EH (cell line): ENCODE results near the gene TPPP.

ENCODE experiments used
- DNase-seq: peaks from one replicate; pipeline ENCODE4 v3.0.0-alpha.2; 2015; ENCODE audit warnings: low read depth

The TPPP gene

DNA sequence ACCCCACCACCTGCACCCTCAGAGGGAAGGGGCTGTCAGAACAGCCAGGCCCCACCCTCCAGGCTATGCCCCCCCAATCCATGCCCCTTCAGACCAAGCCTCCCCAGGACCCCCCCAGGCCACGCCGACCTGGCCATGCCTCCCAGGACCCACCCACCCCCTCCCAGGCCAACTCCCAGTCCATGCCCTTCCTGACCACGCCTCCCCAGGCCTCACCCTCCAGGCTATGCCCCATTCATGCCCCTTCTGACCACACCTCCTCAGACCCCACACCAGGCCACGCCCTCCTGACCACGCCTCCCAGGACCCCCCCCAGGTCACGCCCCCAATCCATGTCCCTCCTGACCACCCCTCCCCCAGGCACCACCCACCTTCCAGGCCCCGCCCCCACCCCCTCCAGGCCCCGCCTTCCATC lies 27.6 kb downstream of the TPPP start:
- no peak for DNase-seq

GRCh38 chr5:664994-665360 lies 28.2 kb downstream of the TPPP start:
- DNase-seq, result no peak

DNA sequence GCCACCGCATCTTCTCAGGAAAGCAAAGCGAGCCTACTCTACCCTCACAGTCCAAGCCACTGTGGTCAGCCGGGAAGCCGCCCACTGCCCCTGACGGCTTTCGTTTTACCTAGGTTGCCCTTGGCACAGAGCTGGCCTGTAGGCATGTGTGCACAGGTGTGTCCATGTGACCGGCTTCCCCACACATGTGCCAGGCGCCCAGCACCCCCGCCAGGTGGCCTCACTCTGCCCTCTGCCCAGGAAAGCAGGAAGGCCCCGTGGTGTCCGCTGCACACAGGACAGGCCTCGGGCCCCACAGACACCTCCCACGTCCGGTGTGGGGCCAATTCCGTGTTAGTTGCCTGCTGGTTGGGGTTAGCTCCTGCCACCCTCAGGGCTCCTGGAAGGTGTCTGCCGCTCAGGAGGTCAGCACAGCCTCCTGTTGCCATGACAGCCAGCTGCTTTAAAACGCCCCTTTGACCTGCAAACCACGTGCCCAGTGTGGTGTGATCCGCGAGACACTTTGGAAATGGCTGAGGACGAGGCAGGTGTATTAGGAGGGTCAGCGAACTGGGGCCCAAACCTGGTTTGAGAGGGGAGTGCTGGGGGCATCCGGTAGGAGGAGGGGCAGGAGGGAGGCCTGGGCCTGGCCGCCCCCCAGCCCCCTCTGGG lies 28.7 kb downstream of the TPPP start:
- DNase-seq, result no peak

GRCh38 chr5:663436-664342 lies 29.5 kb downstream of the TPPP start:
- DNase-seq, result no peak

- DNase-seq, result no peak
Measured at GRCh38 chr5:662751-663435, 30.3 kb downstream of the TPPP start.

- DNase-seq, result no peak
Measured at GRCh38 chr5:661891-662750, 31.0 kb downstream of the TPPP start.

DNA sequence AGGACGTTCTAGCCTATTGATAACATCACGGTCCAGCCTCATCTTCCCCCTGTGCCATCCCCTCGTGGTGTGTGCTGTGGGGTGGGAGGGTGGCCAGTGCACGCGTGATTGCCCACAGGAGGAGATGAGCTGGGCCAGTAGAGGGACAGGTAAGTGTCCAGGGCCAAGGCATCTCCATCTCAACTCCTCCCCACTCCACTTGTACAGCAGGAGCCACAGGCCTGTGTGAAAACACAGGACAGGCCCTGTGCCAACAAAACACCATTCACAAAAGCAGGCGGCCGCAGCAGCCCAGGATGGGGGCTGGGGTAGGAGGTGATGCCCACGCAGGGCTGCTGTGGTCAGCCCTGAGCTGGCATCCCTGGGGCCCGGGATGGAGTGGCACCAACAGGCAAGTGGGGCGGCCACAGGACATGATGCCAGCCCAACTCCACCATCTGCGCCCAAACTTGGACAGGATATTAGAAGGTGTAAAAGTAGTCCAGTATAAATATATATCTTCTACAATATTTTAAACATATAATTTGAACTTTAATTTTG lies 32.6 kb downstream of the TPPP start:
- DNase-seq, result no peak

DNA sequence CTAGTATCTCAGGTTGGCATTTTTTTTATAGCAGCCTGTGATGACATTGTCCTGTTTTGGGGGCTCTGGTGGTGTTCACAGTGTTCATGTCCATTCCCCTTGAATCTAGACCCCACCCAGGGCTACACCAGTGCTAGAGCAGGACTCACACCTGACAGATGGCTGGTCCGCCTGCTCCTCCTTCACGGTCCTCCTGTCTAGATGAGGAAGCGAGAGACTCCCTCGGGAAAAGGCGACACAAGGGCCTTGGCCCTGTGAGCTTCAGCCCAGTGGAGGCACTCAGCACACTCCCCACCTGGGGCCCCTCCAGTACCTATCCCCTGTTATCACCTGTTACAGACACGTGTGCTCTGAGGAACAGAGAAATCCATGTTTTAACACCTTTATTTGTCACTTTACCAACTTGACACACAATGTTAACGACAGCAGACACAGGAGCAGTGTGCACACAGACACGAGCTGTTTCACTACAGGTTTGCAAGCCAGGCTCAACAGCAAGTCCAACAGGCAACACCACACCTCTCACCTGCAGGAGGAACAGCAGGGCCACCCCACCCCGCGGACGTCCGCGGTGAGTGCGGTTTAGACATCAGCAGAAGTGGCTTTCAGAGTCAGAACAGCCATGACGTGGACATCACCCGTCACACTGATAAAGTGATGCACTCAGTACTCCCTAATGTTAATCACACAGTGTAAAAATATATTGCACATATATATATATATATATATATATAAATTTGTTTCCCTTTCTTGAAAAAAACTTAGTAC lies 33.5 kb downstream of the TPPP start:
- DNase-seq, result no peak

DNA sequence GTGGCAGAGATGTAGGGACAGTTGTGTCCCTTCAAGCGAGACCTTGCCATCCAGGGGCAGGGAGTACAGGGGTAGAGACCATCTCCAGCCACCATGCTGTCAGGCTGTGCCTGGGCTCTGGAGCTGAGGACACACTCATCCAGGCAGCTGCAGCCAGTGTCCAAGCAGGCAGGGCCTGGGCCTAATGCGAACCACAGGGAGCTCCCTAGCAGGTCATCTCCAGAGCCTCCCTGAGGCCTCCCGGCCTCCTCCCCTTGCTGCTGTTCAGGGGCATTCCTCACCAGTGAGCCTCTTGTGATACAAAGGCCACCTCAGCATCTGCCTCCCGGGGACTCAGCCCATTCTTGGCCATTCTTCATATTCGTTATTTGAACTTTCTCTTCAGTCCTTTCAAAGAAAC lies 35.0 kb downstream of the TPPP start:
- no peak for DNase-seq

GRCh38 chr5:657570-657969 lies 35.6 kb downstream of the TPPP start:
- DNase-seq, result peak; percentile 61

GRCh38 chr5:655406-655805 lies 37.7 kb downstream of the TPPP start:
- no peak for DNase-seq

DNA sequence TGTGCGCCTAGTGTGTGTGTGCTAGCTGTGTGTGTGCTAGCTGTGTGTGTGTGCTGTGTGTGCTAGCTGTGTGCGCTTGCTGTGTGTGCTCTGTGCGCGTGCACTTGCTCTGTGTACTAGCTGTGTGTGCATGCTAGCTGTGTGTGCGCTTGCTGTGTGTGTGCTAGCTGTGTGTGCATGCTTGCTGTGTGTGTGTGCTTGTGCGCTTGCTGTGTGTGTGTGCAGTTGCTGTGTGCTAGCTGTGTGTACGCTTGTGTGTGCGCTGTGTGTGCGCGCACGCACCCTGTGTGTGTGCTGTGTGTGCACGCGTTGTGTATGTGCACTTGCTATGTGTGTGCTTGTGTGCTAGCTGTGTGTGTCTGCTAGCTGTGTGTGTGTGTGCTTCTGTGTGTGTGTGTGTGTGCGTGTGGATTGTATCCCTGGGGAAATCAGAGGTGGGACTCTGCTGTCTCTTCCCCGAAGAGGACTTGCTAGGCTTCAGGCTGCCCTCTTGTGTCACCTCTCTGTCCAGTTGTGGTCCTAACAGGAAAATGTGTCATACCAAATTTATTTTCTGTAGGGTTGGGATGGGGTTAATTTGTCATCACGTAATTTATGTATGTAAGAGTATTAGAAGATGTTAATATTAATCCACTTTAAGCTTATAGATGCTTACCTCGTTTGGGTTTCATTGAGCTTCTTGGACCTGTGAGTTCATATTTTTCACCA lies 38.9 kb downstream of the TPPP start:
- DNase-seq, result no peak

DNA sequence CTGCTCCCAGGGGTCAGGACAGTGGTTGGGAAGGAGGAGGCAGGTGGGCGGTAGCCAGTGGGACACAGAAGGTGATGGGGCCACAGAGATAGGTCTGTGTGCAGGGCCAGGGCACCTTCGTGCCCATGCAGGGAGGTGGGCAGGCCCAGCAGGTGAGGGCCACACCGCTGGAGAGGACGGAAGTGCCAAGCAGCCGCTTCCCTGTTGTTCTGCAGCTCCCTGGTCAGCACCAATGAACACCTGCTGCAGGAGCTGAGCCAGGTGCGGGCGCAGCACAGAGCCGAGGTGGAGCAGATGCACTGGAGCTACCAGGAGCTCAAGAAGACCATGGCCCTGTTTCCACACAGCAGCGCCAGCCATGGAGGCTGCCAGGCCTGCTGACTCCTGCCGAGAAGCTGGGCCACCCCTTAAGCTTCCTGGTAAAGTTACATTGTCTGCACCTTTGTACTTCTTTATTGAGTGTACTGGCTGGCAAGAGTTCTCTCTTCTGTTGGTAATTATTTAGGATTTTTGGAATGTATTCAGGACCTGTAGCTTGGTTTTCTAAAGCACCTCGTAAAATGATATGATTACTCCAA lies 40.3 kb downstream of the TPPP start:
- DNase-seq, result no peak

- no peak for DNase-seq
Measured at GRCh38 chr5:652023-652515, 41.1 kb downstream of the TPPP start.

DNA sequence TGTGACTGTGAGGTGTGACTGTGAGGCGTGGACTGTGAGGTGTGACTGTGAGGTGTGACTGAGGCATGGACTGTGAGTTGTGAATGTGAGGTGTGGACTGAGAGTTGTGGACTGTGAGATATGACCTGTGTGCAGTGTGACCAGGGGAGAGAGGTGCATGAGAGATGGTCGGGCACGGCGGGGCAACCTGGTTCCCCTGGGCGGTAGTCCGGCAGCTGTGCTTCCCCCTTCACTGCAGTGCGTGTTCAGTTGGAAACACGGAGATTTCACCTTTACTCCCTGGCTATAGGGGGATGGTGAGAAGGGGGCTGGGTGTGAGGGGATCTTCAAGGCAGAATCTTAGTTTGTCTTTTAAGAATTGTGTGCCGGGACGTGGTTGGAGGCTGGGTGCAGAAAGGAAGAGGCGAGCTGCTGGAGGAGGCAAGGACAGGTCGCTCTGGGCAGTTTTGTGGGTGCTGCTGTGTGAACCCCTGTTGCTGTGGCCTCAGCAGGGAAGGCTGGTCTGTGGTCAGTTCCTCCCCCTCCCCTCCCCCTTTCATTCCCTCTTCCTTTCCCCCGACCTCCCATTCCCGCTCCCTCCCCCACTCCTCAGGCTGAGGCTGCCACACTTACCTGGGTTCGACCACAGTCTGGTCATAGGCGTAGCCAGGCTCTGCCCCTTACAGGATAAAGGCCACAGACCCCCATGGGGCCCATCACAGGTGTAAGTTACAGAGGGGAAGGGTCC lies 41.7 kb downstream of the TPPP start:
- DNase-seq, result no peak

- DNase-seq, result no peak
Measured at GRCh38 chr5:647727-648126, 45.4 kb downstream of the TPPP start.

- DNase-seq, result no peak
Measured at GRCh38 chr5:647311-647710, 45.8 kb downstream of the TPPP start.

- DNase-seq, result no peak
Measured at GRCh38 chr5:646396-647201, 46.6 kb downstream of the TPPP start.
